Skeletal muscle tissue (tissue), 4 donors: ENCODE data around the gene NHLRC4. TPM values are rescaled to one million over a fixed set of nuclear protein-coding genes. Genes with fewer than 3 reads are reported as not detected.
A peak's percentile ranks its signal among the peaks of the same experiment; 100 is the strongest.

Source experiments
- H3K27ac ChIP-seq: one replicate; pipeline ENCODE4 v1.7.0; 2013; ENCODE audit warnings: mild to moderate bottlenecking, low read depth, low read length, inconsistent platforms
- H3K27me3 ChIP-seq, 3 donors: one replicate each; pipeline ENCODE4 v1.7.0; 2013; ENCODE audit warnings: low read length in 3 of 3; ENCODE audit not compliant: control insufficient read depth in 3 of 3, insufficient read depth in 3 of 3
- H3K36me3 ChIP-seq, 3 donors: one replicate each; pipeline ENCODE4 v1.7.0; 2013; ENCODE audit warnings: low read length in 3 of 3; ENCODE audit not compliant: control insufficient read depth in 3 of 3, insufficient read depth in 3 of 3
- H3K4me1 ChIP-seq, 3 donors: one replicate each; pipeline ENCODE4 v1.7.0; 2013; ENCODE audit warnings: low read length in 3 of 3, mild to moderate bottlenecking in 3 of 3; ENCODE audit not compliant: control insufficient read depth in 3 of 3, insufficient read depth in 3 of 3
- H3K4me3 ChIP-seq, 3 donors: one replicate each; pipeline ENCODE4 v1.7.0; 2013; ENCODE audit warnings: low read length in 3 of 3
- H3K9ac ChIP-seq, 3 donors: one replicate each; pipeline ENCODE4 v1.7.0; 2013; ENCODE audit warnings: low read length in 3 of 3, mild to moderate bottlenecking in 3 of 3, moderate library complexity in 2 of 3, low read depth in 1 of 3
- H3K9me3 ChIP-seq, 3 donors: one replicate each; pipeline ENCODE4 v1.7.0; 2013; ENCODE audit warnings: low read length in 3 of 3; ENCODE audit not compliant: control insufficient read depth in 3 of 3
- total RNA-seq: library from RNA; depleted of rRNA; stranded (reverse); fragments of >200 nt; gene quantifications from one replicate; pipeline ENCODE4 v1.2.3, GENCODE V29; 2014
- donor health status: Osteomylitis.

The NHLRC4 gene
- total RNA-seq, 1 donor from 2014 or later: 1.6 TPM

- Histone ChIP-seq H3K27ac (no peak overlapping the region), H3K4me3 (no peak overlapping the region), H3K36me3 (peaks cover 4 to 14% (median 7%) of the 10 kb centered on the region in 3 donors), H3K9me3 (no peaks in the 10 kb centered on the region), H3K4me1 (peaks cover 0 to 5% (median 0%) of the 10 kb centered on the region in 3 donors), H3K27me3 (peaks cover 9 to 17% (median 9%) of the 10 kb centered on the region in 3 donors), H3K9ac (no peak overlapping the region)
Measured at GRCh38 chr16:553601-554296, 13.1 kb upstream of the NHLRC4 start.

DNA sequence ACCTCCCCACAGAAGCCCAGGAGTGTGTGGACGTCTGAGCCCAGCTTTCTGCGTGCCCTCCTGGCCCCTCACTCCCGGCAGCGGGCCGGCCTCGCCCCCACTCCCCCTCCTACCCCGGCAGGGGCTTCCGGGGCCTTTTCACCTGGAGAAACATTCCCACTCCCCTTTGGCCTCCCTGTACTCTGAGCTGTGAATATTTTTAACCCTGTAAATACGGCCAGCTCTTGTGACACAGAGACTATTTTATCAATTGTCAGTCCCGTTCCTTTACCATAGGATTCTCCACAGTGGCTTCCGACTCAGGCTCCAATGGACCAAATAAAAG is 12.5 kb upstream of the NHLRC4 start:
- Histone ChIP-seq H3K27me3 (peaks cover 14 to 22% (median 15%) of the 10 kb centered on the region in 3 donors), H3K4me1 (peaks cover 0 to 6% (median 0%) of the 10 kb centered on the region in 3 donors), H3K27ac (no peak overlapping the region), H3K4me3 (no peak overlapping the region), H3K36me3 (peaks cover 4 to 13% (median 5%) of the 10 kb centered on the region in 3 donors), H3K9me3 (no peaks in the 10 kb centered on the region), H3K9ac (no peak overlapping the region)

DNA sequence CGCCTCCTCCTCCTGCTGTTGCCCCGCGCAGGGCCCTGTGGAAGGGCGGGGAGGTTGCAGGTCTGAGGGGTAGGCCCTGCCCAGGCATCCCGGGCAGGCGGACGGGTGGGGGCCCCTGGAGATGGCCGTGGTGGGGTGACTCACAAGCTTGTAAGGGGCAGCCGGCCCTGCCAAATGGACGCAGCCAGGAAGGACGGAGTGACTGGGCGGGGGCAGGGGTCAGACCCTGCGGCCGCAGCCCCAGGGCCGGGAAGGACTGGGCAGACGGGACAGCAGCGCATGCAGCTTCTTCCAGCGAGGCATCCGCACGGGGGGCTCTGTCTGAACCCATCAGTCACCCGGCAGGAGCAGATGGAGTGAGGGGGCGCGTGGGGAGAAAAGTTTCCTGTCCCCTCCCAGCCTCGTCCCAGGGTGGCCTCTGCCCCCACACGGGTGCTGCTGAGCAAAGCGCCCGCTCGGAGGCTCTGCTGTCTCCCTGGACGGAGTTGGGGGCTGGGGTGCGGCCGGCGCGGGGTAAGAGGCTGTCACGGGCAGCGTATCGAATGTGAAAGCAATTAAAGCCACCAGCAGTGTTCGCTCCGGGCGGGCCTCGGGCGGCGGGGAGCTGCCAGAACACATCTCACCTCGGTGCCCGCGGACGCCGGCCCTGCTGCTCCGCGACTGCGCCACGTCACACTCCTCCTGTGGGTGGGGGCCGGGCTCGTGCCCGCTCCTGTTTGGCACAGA is 12.0 kb upstream of the NHLRC4 start:
- Histone ChIP-seq H3K27me3 (peaks cover 19 to 27% (median 20%) of the 10 kb centered on the region in 3 donors), H3K4me1 (peaks cover 0 to 6% (median 0%) of the 10 kb centered on the region in 3 donors), H3K36me3 (peaks cover 2 to 10% (median 5%) of the 10 kb centered on the region in 3 donors), H3K9me3 (no peaks in the 10 kb centered on the region), H3K4me3 (no peak overlapping the region), H3K27ac (no peak overlapping the region), H3K9ac (peak overlapping the region in 1 of 3 donors; percentile 25)

DNA sequence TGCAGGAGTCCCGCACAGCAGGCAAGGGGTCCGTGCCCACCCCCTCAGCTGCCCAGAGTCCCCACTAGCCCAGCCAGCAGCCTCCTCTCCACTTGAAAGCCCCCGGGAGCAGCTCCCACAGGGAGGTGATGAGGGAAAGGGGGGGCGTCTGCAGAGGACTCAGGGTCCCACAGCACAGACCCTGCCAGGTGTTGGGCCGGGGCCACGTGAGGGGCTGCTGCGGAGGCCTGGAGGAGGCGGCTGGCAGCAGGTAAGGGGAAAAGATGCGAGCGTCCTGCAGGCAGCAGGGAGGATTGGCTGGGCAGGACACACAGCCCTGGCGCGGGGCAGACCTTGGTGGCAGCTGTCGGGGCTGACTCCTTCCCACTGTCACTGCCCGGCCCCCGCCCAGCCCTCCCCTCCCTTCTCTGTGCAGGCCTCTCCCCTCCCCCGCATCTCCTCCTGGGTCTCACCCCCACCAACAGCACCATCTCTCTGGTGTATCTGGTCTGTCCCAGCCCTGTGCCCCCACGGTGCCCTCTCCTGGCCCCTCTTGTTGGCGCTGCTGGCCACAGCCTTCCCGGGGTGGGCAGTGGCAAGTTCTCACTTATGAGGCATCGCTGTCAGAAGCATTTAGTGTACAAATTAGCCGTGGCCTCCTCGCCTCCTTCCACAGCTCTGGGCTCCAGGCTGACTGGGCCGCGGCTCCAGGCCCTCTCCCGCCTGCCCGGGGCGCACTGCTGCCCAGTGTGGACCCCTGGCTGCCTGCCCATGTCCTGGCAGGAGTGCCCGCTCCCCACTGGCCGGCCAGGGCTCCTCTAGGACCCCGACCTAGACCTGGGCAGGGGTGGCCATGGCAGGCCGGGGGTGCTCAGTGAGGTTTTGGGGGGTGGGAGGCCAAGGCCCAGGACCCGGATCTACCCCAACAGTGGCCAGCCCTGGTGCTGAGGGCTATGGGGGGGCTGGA is 11.0 kb upstream of the NHLRC4 start:
- no peak overlapping the region for H3K9ac ChIP-seq
- peaks cover 0 to 7% (median 5%) of the 10 kb centered on the region in 3 donors for H3K36me3 ChIP-seq
- H3K27me3 ChIP-seq: peaks cover 20 to 30% (median 23%) of the 10 kb centered on the region in 3 donors
- no peaks in the 10 kb centered on the region for H3K9me3 ChIP-seq
- H3K4me1 ChIP-seq: peaks cover 0 to 6% (median 0%) of the 10 kb centered on the region in 3 donors
- no peak overlapping the region for H3K27ac ChIP-seq
- H3K4me3 ChIP-seq: no peak overlapping the region

DNA sequence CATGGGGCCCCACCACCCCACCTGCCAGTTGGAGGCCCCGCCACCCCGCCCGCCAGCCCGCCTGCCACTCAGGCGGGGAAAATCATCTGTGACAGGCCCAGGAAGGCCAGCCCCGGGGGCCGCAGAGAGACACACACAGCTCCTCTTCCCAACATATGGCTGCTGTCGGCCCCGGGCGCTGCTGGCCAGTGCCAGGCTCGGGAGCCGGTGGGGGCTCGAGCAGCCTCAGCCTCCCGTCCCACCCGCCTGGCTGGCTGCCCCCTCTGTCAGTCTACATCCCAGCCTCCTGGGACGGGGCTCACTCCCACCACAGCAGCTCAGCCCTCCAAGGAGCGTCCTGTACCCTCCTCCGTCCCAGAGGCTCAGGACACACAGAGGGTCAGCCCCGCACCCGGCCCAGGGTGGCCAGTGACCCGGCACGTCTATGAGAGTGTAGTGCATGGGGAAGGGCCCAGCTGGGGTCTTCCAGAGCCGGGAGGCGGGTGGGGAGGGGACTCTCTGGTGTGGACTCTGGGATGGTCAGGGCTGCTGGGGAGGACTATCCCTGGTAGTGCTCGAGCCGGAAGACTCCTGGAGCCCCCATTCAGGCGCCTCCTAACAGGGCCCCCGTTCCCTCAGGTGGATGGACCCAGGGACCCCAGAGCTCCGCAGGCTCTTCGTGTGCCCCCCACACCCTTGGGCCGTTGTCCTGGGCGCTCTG is 10.2 kb upstream of the NHLRC4 start:
- Histone ChIP-seq H3K9me3 (no peaks in the 10 kb centered on the region), H3K36me3 (peaks cover 0 to 7% (median under 1%) of the 10 kb centered on the region in 3 donors), H3K4me1 (peaks cover 0 to 6% (median 0%) of the 10 kb centered on the region in 3 donors), H3K27me3 (peaks cover 27 to 38% (median 31%) of the 10 kb centered on the region in 3 donors), H3K9ac (no peak overlapping the region), H3K27ac (no peak overlapping the region), H3K4me3 (no peak overlapping the region)

DNA sequence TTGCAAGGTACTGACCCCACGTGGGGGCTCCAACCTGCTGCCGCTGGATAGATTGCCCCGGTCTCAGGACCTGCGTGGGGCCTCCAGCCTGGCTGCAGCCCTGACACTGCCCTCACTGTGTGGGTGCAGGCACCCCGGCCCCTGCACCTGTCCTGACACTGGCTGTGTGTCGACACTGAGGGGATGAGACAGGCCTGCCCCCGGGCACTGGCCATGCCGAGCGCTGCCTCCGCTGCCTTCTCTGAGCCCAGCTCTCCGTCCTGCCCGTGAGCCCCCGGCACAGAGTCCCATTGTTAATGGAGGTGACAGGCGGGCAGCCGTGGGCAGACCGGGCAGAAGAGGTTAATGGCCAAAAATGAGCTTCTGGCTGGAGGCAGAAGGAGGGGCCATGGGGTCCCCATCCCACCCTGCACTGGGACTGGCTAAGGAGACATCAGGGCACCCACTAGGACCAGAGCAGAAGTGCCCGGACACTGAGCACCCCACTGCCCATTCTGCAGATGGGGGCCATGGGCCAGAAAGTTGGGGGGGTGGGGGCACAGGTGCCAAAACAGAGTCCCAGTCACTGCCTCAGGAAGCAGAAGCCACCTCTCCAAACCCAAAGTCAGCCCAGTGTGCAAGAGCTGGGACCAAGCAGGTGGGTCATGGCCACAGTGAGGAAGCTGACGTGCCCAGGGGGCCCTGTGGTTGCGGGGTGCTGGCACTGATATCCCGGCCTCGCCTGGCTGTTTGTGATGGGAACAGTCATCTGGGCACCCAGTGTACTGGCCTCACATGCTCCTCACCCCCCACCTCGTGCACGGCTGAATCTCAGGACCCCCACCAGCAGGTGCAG is 9.1 kb upstream of the NHLRC4 start:
- no peak overlapping the region for H3K4me3 ChIP-seq
- no peaks in the 10 kb centered on the region for H3K9me3 ChIP-seq
- H3K36me3 ChIP-seq: no peaks in the 10 kb centered on the region
- H3K4me1 ChIP-seq: peaks cover 0 to 6% (median 0%) of the 10 kb centered on the region in 3 donors
- H3K27ac ChIP-seq: no peak overlapping the region
- peaks cover 38 to 49% (median 41%) of the 10 kb centered on the region in 3 donors for H3K27me3 ChIP-seq
- no peak overlapping the region for H3K9ac ChIP-seq

- Histone ChIP-seq H3K36me3 (no peaks in the 10 kb centered on the region), H3K4me3 (no peak overlapping the region), H3K27me3 (peaks cover 39 to 50% (median 43%) of the 10 kb centered on the region in 3 donors), H3K9ac (no peak overlapping the region), H3K9me3 (no peaks in the 10 kb centered on the region), H3K27ac (no peak overlapping the region), H3K4me1 (peaks cover 0 to 6% (median 0%) of the 10 kb centered on the region in 3 donors)
Measured at GRCh38 chr16:558298-559020, 8.3 kb upstream of the NHLRC4 start.

GRCh38 chr16:559021-559380 is 7.8 kb upstream of the NHLRC4 start:
- H3K4me3 ChIP-seq: no peak overlapping the region
- H3K36me3 ChIP-seq: no peaks in the 10 kb centered on the region
- H3K9ac ChIP-seq: no peak overlapping the region
- H3K27me3 ChIP-seq: peaks cover 39 to 50% (median 43%) of the 10 kb centered on the region in 3 donors
- H3K4me1 ChIP-seq: peaks cover 0 to 6% (median 0%) of the 10 kb centered on the region in 3 donors
- no peaks in the 10 kb centered on the region for H3K9me3 ChIP-seq
- no peak overlapping the region for H3K27ac ChIP-seq
